GM21367 (cell line): ENCODE measurements around the gene SPP1.
"Not testable (repeated sequence)": the region's sequence is repeated elsewhere in the genome, so short reads cannot be mapped to it uniquely, and the experiment has no call there.

ENCODE experiments used
- ATAC-seq: cut with Tn5 transposase; IDR thresholded peaks from one replicate; pipeline ENCODE4 v1.9.1; 2021; ENCODE audit not compliant: unreplicated experiment

Gene SPP1

GRCh38 chr4:87975466-87975865, at the start of gene SPP1:
SPP1 (plus strand) TSS chr4:87975714; CDS start chr4:87976896, 1,182 bp downstream.
- no peak for ATAC-seq

DNA sequence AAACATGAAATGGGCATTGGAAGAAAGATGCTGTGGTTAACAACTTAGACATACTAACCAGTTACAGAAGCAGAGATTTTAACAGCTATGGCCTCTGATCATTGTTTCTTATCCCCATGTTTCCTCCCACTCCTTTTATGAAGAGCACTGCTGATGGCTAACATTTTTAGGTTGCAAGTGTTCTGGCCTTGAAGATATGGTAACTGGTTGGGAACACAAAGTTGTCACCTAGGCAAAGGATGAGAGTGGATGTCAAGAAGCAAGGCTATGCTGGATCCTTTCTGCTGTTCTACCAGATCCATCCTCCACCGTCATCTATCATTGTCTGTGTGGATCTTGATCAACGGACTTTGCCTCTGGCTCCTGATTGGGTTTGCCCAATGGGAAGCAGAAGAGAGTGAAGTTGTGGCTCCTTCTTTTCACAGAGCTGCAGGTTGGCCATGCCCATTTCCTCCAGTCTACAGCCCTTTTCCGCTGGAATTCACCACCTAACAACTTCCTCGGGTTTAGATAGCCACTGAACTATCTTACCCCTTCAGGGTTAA, 48.9 kb upstream of the SPP1 start:
- no peak for ATAC-seq

DNA sequence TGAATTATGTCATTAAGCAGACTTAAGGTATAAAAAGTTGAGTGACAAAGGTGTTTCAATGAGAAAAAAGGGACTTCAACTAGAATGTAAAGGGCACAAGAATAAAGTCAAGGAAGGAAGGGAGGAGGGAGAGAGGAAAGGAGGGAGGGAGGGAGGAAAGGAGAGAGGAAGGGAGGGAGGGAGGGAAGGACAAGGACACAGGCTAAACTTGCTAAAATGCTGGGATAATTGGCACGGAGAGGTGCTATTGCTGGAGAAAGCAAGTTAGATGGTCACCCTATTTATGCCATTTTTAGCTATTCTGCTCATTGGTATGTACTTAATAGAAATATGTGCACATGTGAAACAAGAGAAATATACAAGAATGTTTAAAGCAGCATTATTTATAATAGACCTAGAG, 44.9 kb upstream of the SPP1 start:
- no peak for ATAC-seq

GRCh38 chr4:87931932-87932331, 43.6 kb upstream of the SPP1 start:
- ATAC-seq: no peak

DNA sequence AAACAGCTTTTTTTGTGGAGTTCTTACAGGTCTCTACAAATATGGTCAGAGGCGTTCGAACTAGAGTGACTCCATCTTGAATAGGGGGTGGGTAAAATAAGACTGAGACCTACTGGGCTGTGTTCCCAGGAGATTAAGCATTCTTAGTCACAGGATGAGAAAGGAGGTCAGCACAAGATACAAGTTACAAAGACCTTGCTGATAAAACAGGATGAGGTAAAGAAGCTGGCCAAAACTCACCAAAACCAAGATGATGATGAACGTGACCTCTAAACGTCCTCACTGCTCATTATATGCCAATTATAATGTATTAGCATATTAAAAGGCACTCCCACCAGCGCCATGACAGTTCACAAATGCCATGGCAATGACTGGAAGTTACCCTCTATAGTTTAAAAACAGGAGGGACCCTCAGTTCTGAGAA, 42.8 kb upstream of the SPP1 start:
- ATAC-seq: no peak

DNA sequence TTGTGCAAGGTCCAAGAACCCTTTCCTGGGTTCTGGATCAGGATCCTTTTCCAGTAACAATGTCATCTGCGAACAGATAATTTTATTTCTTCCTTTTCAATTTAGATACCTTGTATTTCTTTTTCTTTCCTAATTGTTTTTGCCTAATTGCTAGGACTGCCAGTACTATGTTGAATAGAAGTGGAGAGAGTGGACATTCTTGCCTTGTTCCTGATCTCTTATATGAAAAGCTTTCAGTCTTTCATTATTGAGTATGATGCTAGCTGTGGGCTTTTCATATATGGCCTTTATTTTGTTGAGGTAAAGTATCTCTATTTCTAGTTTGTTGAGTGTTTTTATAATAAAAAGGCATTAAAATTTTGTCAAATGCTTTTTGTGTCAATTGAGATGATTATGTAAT, 42.2 kb upstream of the SPP1 start:
- no peak for ATAC-seq

- ATAC-seq: no peak
These were observed 41.3 kb upstream of the SPP1 start for GRCh38 chr4:87934157-87934704.

DNA sequence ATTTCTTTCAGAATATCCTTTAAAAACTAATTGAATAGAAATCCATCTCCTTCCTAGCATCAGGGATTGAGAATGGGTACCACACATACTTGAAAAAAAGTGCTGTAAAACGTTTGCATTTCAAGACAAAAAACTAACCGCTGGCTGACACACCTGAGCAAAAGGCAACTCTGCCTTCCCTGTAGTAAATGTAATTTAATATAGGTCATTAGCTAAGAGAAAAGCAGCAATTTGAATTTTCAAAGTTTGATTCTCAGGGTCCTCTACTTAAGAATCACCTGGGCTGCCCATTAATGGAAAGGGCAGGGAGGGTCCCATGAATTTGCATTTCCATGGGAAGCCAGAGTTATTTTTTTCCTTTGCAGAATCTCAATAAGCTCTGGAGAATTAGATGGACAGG, 40.5 kb upstream of the SPP1 start:
- no peak for ATAC-seq

DNA sequence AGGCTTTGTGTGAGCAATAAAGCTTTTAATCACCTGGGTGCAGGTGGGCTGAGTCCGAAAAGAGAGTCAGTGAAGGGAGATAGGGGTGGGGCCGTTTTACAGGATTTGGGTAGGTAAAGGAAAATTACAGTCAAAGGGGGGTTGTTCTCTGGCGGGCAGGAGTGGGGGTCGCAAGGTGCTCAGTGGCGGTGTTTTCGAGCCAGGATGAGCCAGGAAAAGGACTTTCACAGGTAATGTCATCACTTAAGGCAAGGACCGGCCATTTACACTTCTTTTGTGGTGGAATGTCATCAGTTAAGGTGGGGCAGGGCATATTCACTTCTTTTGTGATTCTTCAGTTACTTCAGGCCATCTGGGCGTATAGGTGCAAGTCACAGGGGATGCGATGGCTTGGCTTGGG, 39.6 kb upstream of the SPP1 start:
- not testable (repeated sequence) for ATAC-seq

DNA sequence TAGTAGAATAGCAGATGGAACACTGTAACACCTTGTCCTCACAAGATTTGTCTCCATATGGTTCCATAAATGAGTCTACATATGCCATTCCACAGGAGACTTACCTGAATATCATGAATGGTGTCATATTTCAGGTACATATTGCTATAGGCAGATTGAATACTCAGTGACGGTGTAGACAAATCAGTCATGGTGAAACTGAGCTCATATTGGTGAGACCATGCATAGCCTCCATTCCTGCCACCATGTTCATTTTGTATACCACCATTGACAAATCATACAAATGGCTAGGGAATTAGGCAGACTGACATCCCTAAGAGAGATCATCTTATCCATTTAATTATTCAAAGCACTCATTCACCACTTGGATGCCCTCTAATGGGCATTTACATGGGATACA, 38.0 kb upstream of the SPP1 start:
- ATAC-seq: no peak

- no peak for ATAC-seq
These were observed 36.8 kb upstream of the SPP1 start for GRCh38 chr4:87938746-87939145.

DNA sequence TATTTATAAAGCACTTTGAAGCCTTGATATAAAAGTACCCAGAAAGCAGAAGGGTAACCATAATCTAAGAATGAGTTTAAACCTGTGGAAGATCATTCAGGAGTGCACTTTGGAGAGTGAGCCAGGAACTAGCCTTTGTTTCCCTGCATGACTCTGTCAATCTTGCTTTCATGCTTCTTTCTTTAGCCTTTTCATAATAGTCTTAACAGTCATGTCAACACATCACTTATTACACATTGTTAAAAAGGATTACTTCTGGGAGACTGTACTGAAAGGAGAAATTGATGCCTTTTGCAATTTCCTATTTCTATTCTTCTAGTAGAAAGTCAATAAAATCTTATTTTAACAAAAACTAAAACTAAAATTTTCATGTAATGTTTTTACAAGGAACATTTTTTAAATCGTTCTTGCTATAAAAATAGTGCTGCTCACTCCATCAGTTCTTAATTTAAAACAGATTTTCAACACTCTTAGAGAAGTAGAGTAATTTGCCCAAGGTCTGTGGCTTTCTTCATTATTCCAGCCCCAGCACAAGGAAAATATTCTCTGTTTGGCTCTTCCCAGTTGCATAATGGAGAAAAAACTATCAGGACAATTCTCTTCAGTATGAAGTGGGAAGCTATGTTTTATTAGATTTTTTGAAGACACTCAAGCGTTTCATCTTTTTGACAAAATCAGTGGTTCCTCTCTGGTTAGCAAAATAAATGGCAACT, 35.4 kb upstream of the SPP1 start:
- ATAC-seq: no peak

DNA sequence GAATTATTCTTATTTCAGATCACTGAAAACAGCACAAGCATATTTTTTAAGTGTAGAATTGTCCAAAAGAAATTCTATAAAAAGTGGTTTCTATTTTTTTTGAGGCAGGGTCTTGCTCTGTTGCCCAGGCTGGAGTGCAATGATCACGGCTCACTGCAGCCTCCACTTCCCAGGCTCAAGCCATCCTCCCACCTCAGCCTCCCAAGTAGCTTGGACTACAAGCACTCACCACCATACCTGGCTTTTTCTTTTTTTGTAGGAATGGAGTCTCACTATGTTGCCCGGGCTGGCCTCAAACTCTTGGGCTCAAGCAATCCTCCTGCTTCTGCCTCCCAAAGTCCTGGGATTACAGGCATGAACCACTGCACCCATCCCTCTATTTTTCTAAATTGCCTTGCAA, 34.7 kb upstream of the SPP1 start:
- ATAC-seq: not testable (repeated sequence)

DNA sequence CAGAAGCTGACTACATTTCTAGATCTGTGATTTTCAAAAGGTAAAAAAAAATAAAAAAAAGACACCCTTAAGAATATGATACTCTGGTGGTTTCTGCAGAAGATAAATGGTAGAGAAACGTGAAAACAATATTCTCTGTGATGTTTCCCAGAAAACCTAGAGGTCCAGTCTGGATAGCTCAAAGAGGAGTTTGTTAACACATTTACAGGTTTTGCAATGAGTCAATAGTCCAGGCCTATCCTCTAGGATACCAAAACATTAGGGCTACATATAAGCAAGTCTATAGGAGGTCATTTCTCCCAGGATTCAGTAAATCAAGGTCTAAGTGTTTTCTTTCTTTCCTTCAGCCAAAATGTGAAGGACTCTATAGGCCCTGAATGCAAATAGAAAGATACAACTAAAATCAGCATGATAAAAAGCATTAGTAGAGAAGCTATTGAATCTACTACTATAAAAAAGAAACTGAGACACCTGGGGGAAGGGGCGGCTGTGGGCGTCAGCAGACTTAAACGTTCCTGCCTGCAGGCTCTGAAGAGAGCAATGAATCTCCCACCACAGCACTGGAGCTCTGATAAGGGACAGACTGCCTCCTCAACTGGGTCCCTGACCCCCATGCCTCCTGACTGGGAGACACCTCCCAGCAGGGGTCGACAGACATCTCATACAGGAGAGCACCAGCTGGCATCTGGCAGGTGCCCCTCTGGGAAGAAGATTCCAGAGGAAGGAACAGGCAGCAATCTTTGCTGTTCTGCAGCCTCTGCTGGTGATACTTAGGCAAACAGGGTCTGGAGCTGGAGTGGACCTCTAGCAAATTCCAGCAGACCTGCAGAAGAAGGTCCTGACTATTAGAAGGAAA, 33.7 kb upstream of the SPP1 start:
- no peak for ATAC-seq

GRCh38 chr4:87943660-87944149, 31.8 kb upstream of the SPP1 start:
- ATAC-seq: no peak

- no peak for ATAC-seq
These were observed 30.5 kb upstream of the SPP1 start for GRCh38 chr4:87944967-87945366.

DNA sequence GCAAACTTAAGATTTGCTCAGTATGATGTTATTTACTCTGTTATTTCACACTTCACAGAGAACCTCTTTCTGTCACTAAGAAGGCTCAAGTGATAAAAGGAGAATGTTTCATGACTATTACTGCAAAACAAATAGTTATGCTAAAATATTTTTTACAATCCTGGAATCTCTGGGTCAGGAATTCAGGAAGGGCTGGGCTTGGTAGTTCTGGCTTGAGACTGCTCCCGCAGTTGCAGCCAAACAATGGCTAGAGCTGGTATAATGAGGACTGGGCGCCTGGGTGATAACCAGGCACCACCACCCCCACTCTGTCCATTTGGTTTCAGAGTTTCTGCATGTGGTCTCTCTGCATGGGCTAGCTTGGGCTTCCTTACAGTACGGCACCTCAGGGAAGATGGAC, 28.7 kb upstream of the SPP1 start:
- ATAC-seq: no peak

DNA sequence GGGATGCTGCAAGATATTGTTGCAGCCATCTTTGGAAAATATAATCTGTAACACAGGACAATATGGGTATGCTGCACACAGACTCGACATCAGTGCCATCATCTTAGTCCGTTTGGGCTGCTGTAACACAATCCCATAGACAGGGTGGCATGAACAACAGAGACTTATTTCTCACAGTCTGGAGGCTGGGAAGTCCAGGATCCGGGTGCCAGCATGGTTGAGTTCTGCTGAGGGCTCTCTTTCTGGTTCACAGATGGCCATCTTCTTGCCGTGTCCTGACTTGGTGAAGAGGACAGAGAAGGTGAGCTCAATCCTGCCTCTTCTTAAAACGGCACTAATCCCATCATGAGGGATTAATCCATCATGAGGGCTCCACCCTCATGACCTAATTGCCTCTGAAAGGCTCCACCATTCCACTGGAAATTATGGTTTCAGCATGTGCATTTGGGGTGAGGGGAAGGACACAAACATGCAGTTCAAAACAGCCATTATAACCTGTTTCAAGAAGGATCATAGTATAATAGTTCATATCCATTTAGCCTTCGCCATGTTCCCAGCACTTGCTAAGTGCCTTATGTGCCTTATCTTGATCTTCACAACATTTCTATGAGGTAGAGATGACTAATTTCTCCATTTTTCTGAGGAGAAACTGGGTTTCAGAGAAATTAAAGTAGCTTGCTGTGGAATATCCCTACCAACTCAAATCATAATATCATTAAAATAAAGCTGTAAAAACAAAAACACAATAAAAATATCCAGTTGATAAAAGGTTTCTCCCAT, 27.9 kb upstream of the SPP1 start:
- ATAC-seq: no peak

DNA sequence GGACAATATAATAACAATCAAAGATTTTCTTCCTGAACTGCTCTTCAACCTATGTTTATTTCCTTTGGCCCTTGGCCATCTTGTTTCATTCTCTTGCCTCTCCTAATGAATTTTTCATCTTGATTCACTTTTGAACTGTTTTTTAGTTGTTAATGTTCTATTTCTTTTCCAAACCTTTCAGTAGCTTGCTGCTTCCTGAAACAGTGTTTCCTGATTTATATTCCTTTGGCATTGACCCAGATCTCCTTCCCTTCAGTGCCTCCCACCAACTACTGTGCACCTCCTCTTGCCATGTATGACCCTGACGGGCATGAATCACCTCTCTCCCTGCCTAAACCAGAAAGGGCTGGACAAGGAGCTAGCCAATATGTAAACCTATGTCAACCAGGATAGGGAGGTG, 25.6 kb upstream of the SPP1 start:
- no peak for ATAC-seq

GRCh38 chr4:87950493-87950892, 25.0 kb upstream of the SPP1 start:
- no peak for ATAC-seq
